ENCODE measurements around the gene MAST4. TPM values are rescaled to one million over a fixed set of nuclear protein-coding genes. Genes with fewer than 3 reads are reported as not detected.

Gene MAST4
- total RNA-seq, 1 donor from 2014 or later, result 112 TPM

DNA sequence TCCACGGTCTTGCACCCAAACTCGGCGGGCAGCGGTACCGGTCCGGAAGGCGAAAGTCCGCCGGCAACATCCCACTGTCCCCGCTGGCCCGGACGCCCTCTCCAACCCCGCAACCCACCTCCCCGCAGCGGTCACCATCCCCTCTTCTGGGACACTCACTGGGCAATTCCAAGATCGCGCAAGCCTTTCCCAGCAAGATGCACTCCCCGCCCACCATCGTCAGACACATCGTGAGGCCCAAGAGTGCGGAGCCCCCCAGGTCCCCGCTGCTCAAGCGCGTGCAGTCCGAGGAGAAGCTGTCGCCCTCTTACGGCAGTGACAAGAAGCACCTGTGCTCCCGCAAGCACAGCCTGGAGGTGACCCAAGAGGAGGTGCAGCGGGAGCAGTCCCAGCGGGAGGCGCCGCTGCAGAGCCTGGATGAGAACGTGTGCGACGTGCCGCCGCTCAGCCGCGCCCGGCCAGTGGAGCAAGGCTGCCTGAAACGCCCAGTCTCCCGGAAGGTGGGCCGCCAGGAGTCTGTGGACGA lies 567.1 kb downstream of the MAST4 start:
- no peak for DNase-seq (ENCODE audit: low spot score)
- Mint-ChIP-seq H3K36me3 (ENCODE audit: low read depth, unreplicated experiment) (peaks cover 42% of the 10 kb centered on the region), H3K27ac (ENCODE audit: unreplicated experiment) (no peak overlapping the region), H3K4me3 (ENCODE audit: unreplicated experiment) (no peak overlapping the region), H3K4me1 (ENCODE audit: unreplicated experiment) (no peaks in the 10 kb centered on the region), H3K27me3 (ENCODE audit: unreplicated experiment) (peaks cover 22% of the 10 kb centered on the region), H3K9me3 (ENCODE audit: unreplicated experiment) (no peaks in the 10 kb centered on the region)
- TF ChIP-seq, protein P1, sequence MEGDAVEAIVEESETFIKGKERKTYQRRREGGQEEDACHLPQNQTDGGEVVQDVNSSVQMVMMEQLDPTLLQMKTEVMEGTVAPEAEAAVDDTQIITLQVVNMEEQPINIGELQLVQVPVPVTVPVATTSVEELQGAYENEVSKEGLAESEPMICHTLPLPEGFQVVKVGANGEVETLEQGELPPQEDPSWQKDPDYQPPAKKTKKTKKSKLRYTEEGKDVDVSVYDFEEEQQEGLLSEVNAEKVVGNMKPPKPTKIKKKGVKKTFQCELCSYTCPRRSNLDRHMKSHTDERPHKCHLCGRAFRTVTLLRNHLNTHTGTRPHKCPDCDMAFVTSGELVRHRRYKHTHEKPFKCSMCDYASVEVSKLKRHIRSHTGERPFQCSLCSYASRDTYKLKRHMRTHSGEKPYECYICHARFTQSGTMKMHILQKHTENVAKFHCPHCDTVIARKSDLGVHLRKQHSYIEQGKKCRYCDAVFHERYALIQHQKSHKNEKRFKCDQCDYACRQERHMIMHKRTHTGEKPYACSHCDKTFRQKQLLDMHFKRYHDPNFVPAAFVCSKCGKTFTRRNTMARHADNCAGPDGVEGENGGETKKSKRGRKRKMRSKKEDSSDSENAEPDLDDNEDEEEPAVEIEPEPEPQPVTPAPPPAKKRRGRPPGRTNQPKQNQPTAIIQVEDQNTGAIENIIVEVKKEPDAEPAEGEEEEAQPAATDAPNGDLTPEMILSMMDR (IDR thresholded peaks at IDR 0.05; ENCODE audit: unreplicated experiment), result no peak

- TF ChIP-seq, protein P1 (IDR thresholded peaks at IDR 0.05; ENCODE audit: unreplicated experiment), result no peak
- H3K4me1 Mint-ChIP-seq (ENCODE audit: unreplicated experiment), result no peaks in the 10 kb centered on the region
- peaks cover 22% of the 10 kb centered on the region for H3K27me3 Mint-ChIP-seq (ENCODE audit: unreplicated experiment)
- H3K27ac Mint-ChIP-seq (ENCODE audit: unreplicated experiment), result no peak overlapping the region
- DNase-seq (ENCODE audit: low spot score), result no peak
- no peaks in the 10 kb centered on the region for H3K9me3 Mint-ChIP-seq (ENCODE audit: unreplicated experiment)
- H3K4me3 Mint-ChIP-seq (ENCODE audit: unreplicated experiment), result no peak overlapping the region
- H3K36me3 Mint-ChIP-seq (ENCODE audit: low read depth, unreplicated experiment), result peaks cover 43% of the 10 kb centered on the region
Observed at GRCh38 chr5:67163863-67164595, 567.8 kb downstream of the MAST4 start.

GRCh38 chr5:67164856-67165525 lies 568.8 kb downstream of the MAST4 start:
- H3K27me3 Mint-ChIP-seq (ENCODE audit: unreplicated experiment), result peaks cover 22% of the 10 kb centered on the region
- TF ChIP-seq, protein P1 (IDR thresholded peaks at IDR 0.05; ENCODE audit: unreplicated experiment), result no peak
- no peaks in the 10 kb centered on the region for H3K9me3 Mint-ChIP-seq (ENCODE audit: unreplicated experiment)
- H3K36me3 Mint-ChIP-seq (ENCODE audit: low read depth, unreplicated experiment), result peaks cover 43% of the 10 kb centered on the region
- DNase-seq (ENCODE audit: low spot score), result no peak
- no peaks in the 10 kb centered on the region for H3K4me1 Mint-ChIP-seq (ENCODE audit: unreplicated experiment)
- no peak overlapping the region for H3K27ac Mint-ChIP-seq (ENCODE audit: unreplicated experiment)
- H3K4me3 Mint-ChIP-seq (ENCODE audit: unreplicated experiment), result no peak overlapping the region

DNA sequence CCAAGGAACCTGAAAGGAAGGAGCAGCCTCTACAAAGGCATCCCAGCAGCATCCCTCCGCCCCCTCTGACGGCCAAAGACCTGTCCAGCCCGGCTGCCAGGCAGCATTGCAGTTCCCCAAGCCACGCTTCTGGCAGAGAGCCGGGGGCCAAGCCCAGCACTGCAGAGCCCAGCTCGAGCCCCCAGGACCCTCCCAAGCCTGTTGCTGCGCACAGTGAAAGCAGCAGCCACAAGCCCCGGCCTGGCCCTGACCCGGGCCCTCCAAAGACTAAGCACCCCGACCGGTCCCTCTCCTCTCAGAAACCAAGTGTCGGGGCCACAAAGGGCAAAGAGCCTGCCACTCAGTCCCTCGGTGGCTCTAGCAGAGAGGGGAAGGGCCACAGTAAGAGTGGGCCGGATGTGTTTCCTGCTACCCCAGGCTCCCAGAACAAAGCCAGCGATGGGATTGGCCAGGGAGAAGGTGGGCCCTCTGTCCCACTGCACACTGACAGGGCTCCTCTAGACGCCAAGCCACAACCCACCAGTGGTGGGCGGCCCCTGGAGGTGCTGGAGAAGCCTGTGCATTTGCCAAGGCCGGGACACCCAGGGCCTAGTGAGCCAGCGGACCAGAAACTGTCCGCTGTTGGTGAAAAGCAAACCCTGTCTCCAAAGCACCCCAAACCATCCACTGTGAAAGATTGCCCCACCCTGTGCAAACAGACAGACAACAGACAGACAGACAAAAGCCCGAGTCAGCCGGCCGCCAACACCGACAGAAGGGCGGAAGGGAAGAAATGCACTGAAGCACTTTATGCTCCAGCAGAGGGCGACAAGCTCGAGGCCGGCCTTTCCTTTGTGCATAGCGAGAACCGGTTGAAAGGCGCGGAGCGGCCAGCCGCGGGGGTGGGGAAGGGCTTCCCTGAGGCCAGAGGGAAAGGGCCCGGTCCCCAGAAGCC lies 569.6 kb downstream of the MAST4 start:
- Mint-ChIP-seq H3K4me1 (ENCODE audit: unreplicated experiment) (no peaks in the 10 kb centered on the region), H3K27ac (ENCODE audit: unreplicated experiment) (peak overlapping the region; percentile 42), H3K4me3 (ENCODE audit: unreplicated experiment) (peak overlapping the region; percentile 31), H3K9me3 (ENCODE audit: unreplicated experiment) (no peaks in the 10 kb centered on the region), H3K27me3 (ENCODE audit: unreplicated experiment) (peaks cover 22% of the 10 kb centered on the region), H3K36me3 (ENCODE audit: low read depth, unreplicated experiment) (peaks cover 39% of the 10 kb centered on the region)
- TF ChIP-seq, protein P1 (IDR thresholded peaks at IDR 0.05; ENCODE audit: unreplicated experiment), result peak; percentile 72
- DNase-seq (ENCODE audit: low spot score), result peak; percentile 78

Measured in endothelial cell (in vitro differentiated cells).